Kidney (tissue), 14 donors: ENCODE results near the gene ADGRE3. TPM values are rescaled to one million over a fixed set of nuclear protein-coding genes. Genes with fewer than 3 reads are reported as not detected.

ENCODE experiments used
- DNase-seq, 5 donors: peaks; one replicate each; pipeline ENCODE4 v3.0.0-alpha.2; 2013 to 2020
- FAIRE-seq: peaks from 2 replicates; lab custom pipeline; 2012; peaks lifted over from hg19 to GRCh38; lab: Jason Lieb, UNC
- H3K27ac ChIP-seq, 2 donors: one replicate each; pipeline ENCODE4 v1.7.0; 2013; ENCODE audit warnings: low read depth in 2 of 2, low read length in 2 of 2, inconsistent platforms in 1 of 2
- H3K27me3 ChIP-seq: one replicate; pipeline ENCODE4 v1.7.1; 2013; ENCODE audit warnings: low read length, inconsistent platforms; ENCODE audit not compliant: control insufficient read depth, insufficient read depth
- H3K36me3 ChIP-seq, 3 donors: one replicate each; pipeline versions ENCODE4 v1.7.0 to v1.7.1; 2013; ENCODE audit warnings: low read length in 3 of 3, control low read depth in 1 of 3, inconsistent platforms in 1 of 3; ENCODE audit not compliant: insufficient read depth in 3 of 3, control insufficient read depth in 2 of 3
- H3K4me1 ChIP-seq, 3 donors: one replicate each; pipeline versions ENCODE4 v1.7.0 to v1.7.1; 2013; ENCODE audit warnings: low read length in 3 of 3, inconsistent platforms in 1 of 3, low read depth in 1 of 3; ENCODE audit not compliant: control insufficient read depth in 2 of 3, insufficient read depth in 2 of 3
- H3K4me3 ChIP-seq, 3 donors: one replicate each; pipeline versions ENCODE4 v1.7.0 to v1.8.1; 2013; ENCODE audit warnings: low read length in 3 of 3, control low read depth in 1 of 3, inconsistent platforms in 1 of 3
- H3K9ac ChIP-seq, 3 donors: one replicate each; pipeline versions ENCODE4 v1.7.0 to v1.7.1; 2013; ENCODE audit warnings: low read length in 3 of 3, control low read depth in 1 of 3, inconsistent platforms in 1 of 3
- H3K9me3 ChIP-seq, 3 donors: one replicate each; pipeline versions ENCODE4 v1.7.0 to v1.7.1; 2013; ENCODE audit warnings: low read length in 3 of 3, control low read depth in 1 of 3, inconsistent platforms in 1 of 3; ENCODE audit not compliant: control insufficient read depth in 2 of 3, insufficient read depth in 1 of 3
- CTCF ChIP-seq: IDR thresholded peaks from 3 replicates; pipeline ENCODE4 v1.5.1; 2012; ENCODE audit warnings: mild to moderate bottlenecking, moderate library complexity, borderline replicate concordance; ENCODE audit not compliant: insufficient read depth; ENCODE audit errors: extremely low read depth
- intact Hi-C: fragments of 100-400 bp; cut with DNase I; formaldehyde crosslinking; loops from one replicate; pipeline ENCODE4 v1.11.1; 2022
- polyA plus RNA-seq: library from polyadenylated mRNA; stranded (reverse); fragments of 350-450 nt; fragmentation: Illumina TruSeq; extraction: RNeasy Lipid Tissue Mini Kit (QIAGEN cat#74804); gene quantifications from one replicate; pipeline ENCODE4 v1.2.3, GENCODE V29; 2014; ENCODE audit warnings: low read depth, low replicate concordance; ENCODE audit not compliant: insufficient read depth
- total RNA-seq: library from RNA; stranded (reverse); fragmentation: NEBNext Ultra II Directional; extraction: Animal tissue kit (Norgen Biotek cat#: 25700); gene quantifications from one replicate; pipeline ENCODE4 v1.2.1, GENCODE V29; 2021
- donor health status: control.
- donor health status: control.
- donor health status: control.
- donor health status: control.
- donor health status: control.
- donor health status: DM: yes; HTN: yes; CAD: no.
- donor health status: Normal renal cell carcinoma (clear cell type).

The ADGRE3 gene
- total and polyA plus RNA-seq, 2 donors from 2014 or later, result 0.25 TPM; not detected in 1

GRCh38 chr19:14683439-14683838 is 8.8 kb upstream of the ADGRE3 start:
- no peak overlapping the region for H3K9ac ChIP-seq
- no peak for TF ChIP-seq CTCF
- intact Hi-C loops, result loop anchor here (10.0 kb wide), 1 partner anchor 109 kb away; the partner anchor contains the start of gene NDUFB7
- H3K36me3 ChIP-seq, result no peaks in the 10 kb centered on the region
- FAIRE-seq (no peak), DNase-seq (no peak)
- no peaks in the 10 kb centered on the region for H3K4me1 ChIP-seq
- no peak overlapping the region for H3K27ac ChIP-seq
- no peaks in the 10 kb centered on the region for H3K9me3 ChIP-seq
- H3K4me3 ChIP-seq, result no peak overlapping the region
- no peaks in the 10 kb centered on the region for H3K27me3 ChIP-seq

GRCh38 chr19:14682084-14682483 is 7.4 kb upstream of the ADGRE3 start:
- FAIRE-seq (no peak), DNase-seq (no peak)
- Histone ChIP-seq H3K4me1 (no peaks in the 10 kb centered on the region), H3K27ac (no peak overlapping the region), H3K4me3 (no peak overlapping the region), H3K36me3 (no peaks in the 10 kb centered on the region), H3K9ac (no peak overlapping the region), H3K27me3 (no peaks in the 10 kb centered on the region), H3K9me3 (no peaks in the 10 kb centered on the region)
- intact Hi-C loops, result loop anchor here (10.0 kb wide), 1 partner anchor 107 kb away; the partner anchor contains the start of gene NDUFB7
- no peak for TF ChIP-seq CTCF

GRCh38 chr19:14678199-14678598 is 3.6 kb upstream of the ADGRE3 start:
- Histone ChIP-seq H3K9ac (no peak overlapping the region), H3K27ac (no peak overlapping the region), H3K36me3 (no peaks in the 10 kb centered on the region), H3K27me3 (no peaks in the 10 kb centered on the region), H3K4me1 (no peaks in the 10 kb centered on the region), H3K4me3 (no peak overlapping the region), H3K9me3 (no peaks in the 10 kb centered on the region)
- DNase-seq (no peak), FAIRE-seq (no peak)
- intact Hi-C loops, result no loop called here
- no peak for TF ChIP-seq CTCF

DNA sequence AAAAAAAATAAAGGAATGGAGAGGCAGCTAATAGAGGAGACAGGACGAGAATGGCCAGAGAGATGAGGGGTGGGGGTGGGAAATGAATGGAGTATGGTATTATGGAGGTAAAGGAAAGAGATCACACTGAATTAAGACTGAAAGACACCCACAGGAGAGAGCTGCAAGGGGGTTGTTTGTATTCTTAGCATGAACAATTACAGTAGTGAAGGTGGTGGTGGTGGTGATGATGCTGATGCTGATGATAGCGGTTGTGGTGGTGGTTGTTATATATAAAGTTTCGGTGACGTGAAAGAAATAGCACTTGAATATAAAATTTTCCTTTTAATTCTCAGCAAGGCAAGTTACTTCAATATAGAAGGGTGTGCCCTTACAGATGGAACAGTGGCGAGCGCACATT is 2.8 kb upstream of the ADGRE3 start:
- no peaks in the 10 kb centered on the region for H3K4me1 ChIP-seq

More for the DNA sequence above, 2.8 kb upstream of the ADGRE3 start:
- H3K27ac ChIP-seq, result no peak overlapping the region
- H3K4me3 ChIP-seq, result no peak overlapping the region
- H3K9ac ChIP-seq, result no peak overlapping the region
- no peak for TF ChIP-seq CTCF
- H3K27me3 ChIP-seq, result no peaks in the 10 kb centered on the region
- no peaks in the 10 kb centered on the region for H3K9me3 ChIP-seq
- FAIRE-seq (no peak), DNase-seq (no peak)
- H3K36me3 ChIP-seq, result no peaks in the 10 kb centered on the region
- intact Hi-C loops, result no loop called here
